H1 (cell line): ENCODE results near the gene PMF1. TPM values are rescaled to one million over a fixed set of nuclear protein-coding genes. Genes with fewer than 3 reads are reported as not detected.

Experiments used
- CTCF ChIA-PET: fragments of 300-600 bp; sonication (Branson Sonifier 250); formaldehyde crosslinking; loops from one replicate; lab custom pipeline; 2021; ENCODE audit not compliant: partially characterized antibody; lab: Charles Lee
- POLR2A ChIA-PET: fragments of 300-600 bp; sonication (Branson Sonifier 250); formaldehyde crosslinking; loops from one replicate; lab custom pipeline; 2021; ENCODE audit warnings: inconsistent platforms; ENCODE audit not compliant: partially characterized antibody; lab: Charles Lee
- DNase-seq, 2 experiments: peaks; one replicate each; pipeline versions ENCODE4 v3.0.0 to v3.0.0-alpha.2; 2010 to 2022; ENCODE audit warnings: low spot score in 2 of 2, low read depth in 1 of 2, mixed read lengths in 1 of 2
- FAIRE-seq: peaks from 2 replicates; lab custom pipeline; 2011; peaks lifted over from hg19 to GRCh38; lab: Jason Lieb, UNC
- H2AFZ ChIP-seq: 2 replicates; pipeline ENCODE4 v1.8.1; 2012; ENCODE audit warnings: low read length, inconsistent platforms
- H2AK5ac ChIP-seq: 2 replicates; pipeline ENCODE4 v1.6.1; 2013; ENCODE audit warnings: low read depth, low read length
- H2BK120ac ChIP-seq: replicated peaks from 2 replicates; pipeline ENCODE3; 2013; ENCODE audit warnings: low read depth, low read length, inconsistent platforms
- H2BK12ac ChIP-seq: 2 replicates; pipeline ENCODE4 v1.6.1; 2013; ENCODE audit warnings: low read depth, low read length
- H2BK15ac ChIP-seq: 2 replicates; pipeline ENCODE4 v1.6.1; 2013; ENCODE audit warnings: low read length
- H2BK20ac ChIP-seq: 2 replicates; pipeline ENCODE4 v1.6.1; 2013; ENCODE audit warnings: low read length
- H2BK5ac ChIP-seq: 2 replicates; pipeline ENCODE4 v1.6.1; 2013; ENCODE audit warnings: low read depth, low read length
- H3K14ac ChIP-seq: 2 replicates; pipeline ENCODE4 v1.6.1; 2013; ENCODE audit warnings: inconsistent platforms; ENCODE audit not compliant: insufficient read length
- H3K18ac ChIP-seq: 2 replicates; pipeline ENCODE4 v1.6.1; 2013; ENCODE audit warnings: low read length; ENCODE audit errors: extremely low read depth
- H3K23ac ChIP-seq: 2 replicates; pipeline ENCODE4 v1.6.1; 2013; ENCODE audit warnings: inconsistent platforms; ENCODE audit not compliant: insufficient read length
- H3K23me2 ChIP-seq: 2 replicates; pipeline ENCODE4 v1.6.1; 2013; ENCODE audit warnings: low read depth, low read length
- H3K27ac ChIP-seq: 2 replicates; pipeline ENCODE4 v1.6.1; 2011; ENCODE audit warnings: low read depth, low read length, inconsistent platforms
- H3K27me3 ChIP-seq, 4 experiments: replicated peaks in 1 of 4; 1 replicate in 1 of 4; 2 replicates in 3 of 4; pipeline versions ENCODE4 v1.6.1 to v1.8.1; 2011 to 2013; ENCODE audit warnings: low read length in 3 of 4, mild to moderate bottlenecking in 3 of 4, inconsistent platforms in 2 of 4, mixed read lengths in 2 of 4, moderate library complexity in 1 of 4; ENCODE audit not compliant: control insufficient read depth in 3 of 4, insufficient read depth in 3 of 4; ENCODE audit errors: extremely low read depth in 1 of 4
- H3K36me3 ChIP-seq, 4 experiments: 2 replicates each; pipeline versions ENCODE4 v1.6.1 to v1.8.1; 2011 to 2013; ENCODE audit warnings: mild to moderate bottlenecking in 4 of 4, low read length in 3 of 4, moderate library complexity in 2 of 4, control low read depth in 1 of 4, inconsistent platforms in 1 of 4; ENCODE audit not compliant: insufficient read depth in 4 of 4, control insufficient read depth in 2 of 4
- H3K4ac ChIP-seq: replicated peaks from 2 replicates; pipeline ENCODE3; 2013; ENCODE audit warnings: low read length, low read depth, mixed read lengths, inconsistent platforms; ENCODE audit not compliant: insufficient read length
- H3K4me1 ChIP-seq, 4 experiments: replicated peaks in 1 of 4; 1 replicate in 1 of 4; 2 replicates in 3 of 4; pipeline versions ENCODE4 v1.6.1 to v1.8.1; 2011 to 2013; ENCODE audit warnings: low read length in 3 of 4, inconsistent platforms in 2 of 4, mixed read lengths in 1 of 4; ENCODE audit not compliant: insufficient read depth in 4 of 4, control insufficient read depth in 3 of 4
- H3K4me2 ChIP-seq, 2 experiments: 2 replicates each; pipeline versions ENCODE4 v1.6.1 to v1.8.1; 2011 to 2013; ENCODE audit warnings: low read depth in 2 of 2, low read length in 2 of 2, control low read depth in 1 of 2, inconsistent platforms in 1 of 2, mild to moderate bottlenecking in 1 of 2; ENCODE audit not compliant: insufficient read depth in 1 of 2
- H3K4me3 ChIP-seq, 4 experiments: fragments of 200-600, 300-600 bp in 1 of 4; sonication (generic), shearing (Covaris generic), sonication (Bioruptor Twin) in 1 of 4; 2 replicates each; pipeline versions ENCODE4 v1.5.1 to v1.8.1; 2011 to 2016; ENCODE audit warnings: low read length in 4 of 4, low read depth in 3 of 4, control low read depth in 2 of 4, inconsistent platforms in 2 of 4, mild to moderate bottlenecking in 2 of 4, mixed read lengths in 1 of 4, moderate library complexity in 1 of 4; ENCODE audit not compliant: insufficient read depth in 2 of 4; ENCODE audit errors: extremely low read depth in 1 of 4
- H3K56ac ChIP-seq: replicated peaks from 2 replicates; pipeline ENCODE3; 2013; ENCODE audit warnings: low read depth, mild to moderate bottlenecking, mixed read lengths, low read length, inconsistent platforms; ENCODE audit not compliant: insufficient read length
- H3K79me1 ChIP-seq: 2 replicates; pipeline ENCODE4 v1.6.1; 2013; ENCODE audit warnings: low read depth, low read length, control low read depth
- H3K79me2 ChIP-seq, 2 experiments: 2 replicates each; pipeline versions ENCODE4 v1.6.1 to v1.8.1; 2012 to 2013; ENCODE audit warnings: low read length in 2 of 2, mild to moderate bottlenecking in 2 of 2, inconsistent platforms in 1 of 2; ENCODE audit not compliant: insufficient read depth in 2 of 2, control insufficient read depth in 1 of 2
- H3K9ac ChIP-seq, 4 experiments: replicated peaks in 1 of 4; 1 replicate in 1 of 4; 2 replicates in 3 of 4; pipeline versions ENCODE4 v1.6.1 to v1.8.1; 2011 to 2013; ENCODE audit warnings: low read depth in 3 of 4, low read length in 3 of 4, control low read depth in 2 of 4, mild to moderate bottlenecking in 2 of 4, moderate library complexity in 2 of 4, inconsistent platforms in 1 of 4; ENCODE audit errors: extremely low read depth in 1 of 4
- H3K9me3 ChIP-seq, 2 experiments: 2 replicates each; pipeline versions ENCODE4 v1.6.1 to v1.8.1; 2012 to 2013; ENCODE audit warnings: mild to moderate bottlenecking in 2 of 2, moderate library complexity in 2 of 2, control low read depth in 1 of 2, inconsistent platforms in 1 of 2, low read depth in 1 of 2, low read length in 1 of 2, mixed read lengths in 1 of 2; ENCODE audit not compliant: insufficient read depth in 2 of 2
- H4K20me1 ChIP-seq, 2 experiments: replicated peaks in 1 of 2; 2 replicates each; pipeline versions ENCODE3 to v1.8.1; 2011 to 2013; ENCODE audit warnings: inconsistent platforms in 2 of 2, low read length in 2 of 2, mild to moderate bottlenecking in 1 of 2; ENCODE audit not compliant: insufficient read depth in 2 of 2, control insufficient read depth in 1 of 2
- H4K5ac ChIP-seq: 2 replicates; pipeline ENCODE4 v1.6.1; 2013; ENCODE audit warnings: low read length, low read depth, mixed read lengths, inconsistent platforms; ENCODE audit not compliant: insufficient read length
- H4K8ac ChIP-seq: 2 replicates; pipeline ENCODE4 v1.8.0; 2013; ENCODE audit warnings: mild to moderate bottlenecking, moderate library complexity, low read length, inconsistent platforms; ENCODE audit not compliant: insufficient read depth; ENCODE audit errors: extremely low read depth
- H4K91ac ChIP-seq: replicated peaks from 2 replicates; pipeline ENCODE3; 2013; ENCODE audit warnings: low read length, mixed read lengths, inconsistent platforms; ENCODE audit not compliant: insufficient read length
- BRCA1 ChIP-seq: IDR thresholded peaks from 2 replicates; pipeline ENCODE4 v1.6.1; 2012; ENCODE audit warnings: low read depth, low read length, improper control_type of control experiment
- CBX8 ChIP-seq: fragments of 300-800, 300-1000 bp; sonication (generic); IDR thresholded peaks from 2 replicates; pipeline ENCODE4 v1.7.1; 2016; ENCODE audit warnings: low read depth, low read length, borderline replicate concordance
- CHD2 ChIP-seq: IDR thresholded peaks from 2 replicates; pipeline ENCODE4 v1.6.1; 2012; ENCODE audit warnings: low read length, improper control_type of control experiment
- CTBP2 ChIP-seq: IDR thresholded peaks from 2 replicates; pipeline ENCODE4 v1.7.0; 2011; ENCODE audit warnings: borderline replicate concordance, mild to moderate bottlenecking, moderate library complexity, mixed read lengths, low read length; ENCODE audit not compliant: insufficient read depth, insufficient read length
- HDAC6 ChIP-seq: IDR thresholded peaks from one replicate; pipeline ENCODE4 v1.7.1; 2012; ENCODE audit warnings: low read depth, mild to moderate bottlenecking, inconsistent platforms, low read length, moderate library complexity
- KDM1A ChIP-seq: fragments of 200-600, 300-600 bp; sonication (generic); IDR thresholded peaks from 2 replicates; pipeline ENCODE4 v1.7.1; 2016; ENCODE audit warnings: mild to moderate bottlenecking, low read length, borderline replicate concordance
- MAX ChIP-seq: IDR thresholded peaks from 2 replicates; pipeline ENCODE4 v1.6.1; 2012; ENCODE audit warnings: inconsistent platforms
- NRF1 ChIP-seq: IDR thresholded peaks from 2 replicates; pipeline ENCODE4 v1.6.1; 2011; ENCODE audit warnings: mild to moderate bottlenecking, low read depth, low read length, improper control_type of control experiment
- RAD21 ChIP-seq, 2 experiments: IDR thresholded peaks in 1 of 2; conservative IDR thresholded peaks in 1 of 2; 2 replicates each; pipeline ENCODE4 v1.6.1; 2011; ENCODE audit warnings: low read depth in 2 of 2, low read length in 2 of 2, improper control_type of control experiment in 1 of 2, inconsistent platforms in 1 of 2, mild to moderate bottlenecking in 1 of 2, moderate library complexity in 1 of 2
- RBBP5 ChIP-seq: IDR thresholded peaks from 2 replicates; pipeline ENCODE4 v1.7.1; 2012; ENCODE audit warnings: low read depth, mild to moderate bottlenecking, inconsistent platforms, low read length, moderate library complexity, borderline replicate concordance
- SP1 ChIP-seq: IDR thresholded peaks from 2 replicates; pipeline ENCODE4 v1.6.1; 2011; ENCODE audit warnings: low read depth, low read length
- SRF ChIP-seq: IDR thresholded peaks from 2 replicates; pipeline ENCODE4 v1.6.1; 2011; ENCODE audit warnings: mild to moderate bottlenecking, low read depth, low read length, moderate library complexity
- SUZ12 ChIP-seq: fragments of 200-600 bp; sonication (generic); IDR thresholded peaks from 2 replicates; pipeline ENCODE4 v1.6.1; 2012; ENCODE audit warnings: mild to moderate bottlenecking, inconsistent platforms, low read length, moderate library complexity, mixed read lengths
- TEAD4 ChIP-seq: IDR thresholded peaks from 2 replicates; pipeline ENCODE4 v1.6.1; 2012; ENCODE audit warnings: low read depth, low read length, inconsistent platforms, mixed read lengths
- WGBS, 2 experiments: shearing (Covaris generic) in 1 of 2; methylation state at CpG; one replicate each; pipeline versions ENCODE4 v1.1.6 to v1.1.7; 2013 to 2015; ENCODE audit warnings: low lambda C conversion rate in 2 of 2, mixed read lengths in 2 of 2, inconsistent platforms in 1 of 2, low coverage in 1 of 2, missing lambda C conversion rate in 1 of 2; ENCODE audit not compliant: insufficient replicate concordance in 2 of 2, insufficient coverage in 1 of 2, insufficient read length in 1 of 2; ENCODE audit errors: extremely low coverage in 1 of 2, missing lambda C conversion rate in 1 of 2; 5-methylcytosine and 5-hydroxymethylcytosine counted together
- polyA plus RNA-seq, 7 experiments: library from polyadenylated mRNA; depleted of rRNA in 3 of 7; stranded (reverse) in 5 of 7; unstranded in 2 of 7; fragments of >200 nt in 5 of 7; fragments of 200-250 nt in 2 of 7; gene quantifications; 1 replicate in 5 of 7; 2 replicates in 1 of 7; 4 replicates in 1 of 7; pipeline versions ENCODE4 v1.2.1 to v1.2.3, GENCODE V29; 2011 to 2013; ENCODE audit warnings: missing spikeins in 2 of 7, mixed read lengths in 2 of 7
- total RNA-seq: library from RNA; stranded (reverse); fragmentation: NEBNext Ultra II Directional; extraction: Animal tissue kit (Norgen Biotek cat#: 25700); gene quantifications from 2 replicates; pipeline ENCODE4 v1.2.1, GENCODE V29; 2021

The PMF1 gene
- total and polyA plus RNA-seq, 2 of the 8 experiments (the other 6 are each of a cell fraction or from before 2014, with no cell fraction given), result 113 to 296 TPM

- no peak overlapping the region for H2AFZ ChIP-seq
- H3K27ac ChIP-seq, result no peak overlapping the region
- no peak overlapping the region for H3K18ac ChIP-seq
- ChIA-PET CTCF (interaction anchor here (1.3 to 47.2 kb wide), 3 partner anchors 32 to 132 kb away, joined by 3 to 1265 read pairs (median 14); partner anchors contain the start of gene SEMA4A), POLR2A (interaction anchor here (0.7 to 12.7 kb wide), 6 partner anchors 14 to 162 kb away, joined by 3 to 82 read pairs (median 4); partner anchors contain the start of genes BGLAP and PAQR6)
- DNase-seq (no peak), FAIRE-seq (no peak)
- no peak overlapping the region for H3K4me3 ChIP-seq
- H4K8ac ChIP-seq, result peak overlapping the region; percentile 64; the same call in 1 of the 2 replicates
- H3K56ac ChIP-seq, result no peak overlapping the region
- H3K23ac ChIP-seq, result no peak overlapping the region
- H2BK120ac ChIP-seq, result no peak overlapping the region
- no peak overlapping the region for H2AK5ac ChIP-seq
- H3K79me1 ChIP-seq, result peaks cover 3% of the 10 kb centered on the region
- H4K5ac ChIP-seq, result no peak overlapping the region
- peaks cover 0 to 5% of the 10 kb centered on the region in 2 experiments for H4K20me1 ChIP-seq
- H2BK12ac ChIP-seq, result no peak overlapping the region
- H3K36me3 ChIP-seq, result peaks cover 4 to 20% (median 9%) of the 10 kb centered on the region in 4 experiments; a peak in 7 of 8 replicates
- no peak overlapping the region for H3K14ac ChIP-seq
- no peak overlapping the region for H3K9ac ChIP-seq
- no peak overlapping the region for H2BK5ac ChIP-seq
- H3K27me3 ChIP-seq, result no peaks in the 10 kb centered on the region
- H3K4me1 ChIP-seq, result no peaks in the 10 kb centered on the region
- H2BK15ac ChIP-seq, result no peak overlapping the region
- H3K23me2 ChIP-seq, result no peaks in the 10 kb centered on the region
- H2BK20ac ChIP-seq, result no peak overlapping the region
- no peaks in the 10 kb centered on the region for H3K9me3 ChIP-seq
- H4K91ac ChIP-seq, result no peak overlapping the region
- 0 out of 4 replicates have a peak, but pooled peaks cover 0 to 8% of the 10 kb centered on the region in 2 experiments for H3K79me2 ChIP-seq
- WGBS, 2 experiments, result 88% methylated on average over 7 of the region's 7 CpGs; no CpG with 5 or more reads in 1 of the 2 experiments
- no peak overlapping the region for H3K4ac ChIP-seq
- no peak overlapping the region for H3K4me2 ChIP-seq
- TF ChIP-seq RBBP5 (no peak), RAD21 (IDR thresholded peaks at IDR 0.05 in 1 of 2, conservative IDR thresholded peaks at IDR 0.05 in 1 of 2; ENCODE audit: low read depth in 2 of 2, low read length in 2 of 2) (no peak), BRCA1 (no peak), SRF (no peak), CHD2 (no peak), SUZ12 (no peak), KDM1A (no peak), NRF1 (no peak), CBX8 (no peak), SP1 (no peak), TEAD4 (no peak), CTBP2 (no peak), HDAC6 (no peak), MAX (no peak)
These were observed 15.7 kb downstream of the PMF1 start for GRCh38 chr1:156228501-156228900.
